OCI-LY3 (cell line): ENCODE data around the gene SIPA1L2.

Experiments used
- CTCF ChIP-seq: fragments of 200-600, 300-600 bp; sonication (generic); IDR thresholded peaks from 2 replicates; pipeline ENCODE4 v1.5.1; 2014; ENCODE audit warnings: antibody characterized with exemption, low read length, low read depth
- EZH2phosphoT487 ChIP-seq: fragments of 200-600 bp; shearing (Covaris generic); IDR thresholded peaks from 2 replicates; pipeline ENCODE4 v1.6.1; 2018; ENCODE audit warnings: antibody characterized with exemption, mixed run types, low read depth

GRCh38 chr1:232635279-232635678 lies 5.3 kb upstream of the SIPA1L2 start:
- TF ChIP-seq CTCF, result no peak
- no peak for TF ChIP-seq EZH2phosphoT487
